ENCODE data around the gene PBX1.

- TF ChIP-seq TAF1 (IDR thresholded peaks at IDR 0.05; ENCODE audit: borderline replicate concordance, low read depth, low read length) (no peak), SMC3 (IDR thresholded peaks at IDR 0.05; ENCODE audit: borderline replicate concordance, low read length) (no peak), RELA (IDR thresholded peaks at IDR 0.05; ENCODE audit: borderline replicate concordance, partially characterized antibody) (no peak), SP1 (IDR thresholded peaks at IDR 0.05; ENCODE audit: low read depth, low read length) (no peak), HDAC2 (IDR thresholded peaks at IDR 0.05) (no peak), EZH2 (IDR thresholded peaks at IDR 0.05; ENCODE audit: borderline replicate concordance, control insufficient read depth, low read depth, low read length) (no peak)
- TF ChIP-seq, protein P1, sequence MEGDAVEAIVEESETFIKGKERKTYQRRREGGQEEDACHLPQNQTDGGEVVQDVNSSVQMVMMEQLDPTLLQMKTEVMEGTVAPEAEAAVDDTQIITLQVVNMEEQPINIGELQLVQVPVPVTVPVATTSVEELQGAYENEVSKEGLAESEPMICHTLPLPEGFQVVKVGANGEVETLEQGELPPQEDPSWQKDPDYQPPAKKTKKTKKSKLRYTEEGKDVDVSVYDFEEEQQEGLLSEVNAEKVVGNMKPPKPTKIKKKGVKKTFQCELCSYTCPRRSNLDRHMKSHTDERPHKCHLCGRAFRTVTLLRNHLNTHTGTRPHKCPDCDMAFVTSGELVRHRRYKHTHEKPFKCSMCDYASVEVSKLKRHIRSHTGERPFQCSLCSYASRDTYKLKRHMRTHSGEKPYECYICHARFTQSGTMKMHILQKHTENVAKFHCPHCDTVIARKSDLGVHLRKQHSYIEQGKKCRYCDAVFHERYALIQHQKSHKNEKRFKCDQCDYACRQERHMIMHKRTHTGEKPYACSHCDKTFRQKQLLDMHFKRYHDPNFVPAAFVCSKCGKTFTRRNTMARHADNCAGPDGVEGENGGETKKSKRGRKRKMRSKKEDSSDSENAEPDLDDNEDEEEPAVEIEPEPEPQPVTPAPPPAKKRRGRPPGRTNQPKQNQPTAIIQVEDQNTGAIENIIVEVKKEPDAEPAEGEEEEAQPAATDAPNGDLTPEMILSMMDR (IDR thresholded peaks at IDR 0.05 in 2 of 3, conservative IDR thresholded peaks at IDR 0.05 in 1 of 3; ENCODE audit: control insufficient read depth in 2 of 3, extremely low read depth in 1 of 3, insufficient read depth in 1 of 3, low read depth in 3 of 3, low read length in 3 of 3): no peak
Observed at GRCh38 chr1:164662955-164663354, 104.0 kb downstream of the PBX1 start.
